Astrocyte of the cerebellum (primary cell): ENCODE measurements around the gene CLASP2.

Source experiments
- DNase-seq: peaks from one replicate; pipeline ENCODE4 v3.0.0-alpha.2; 2011; ENCODE audit warnings: low read depth
- H3K4me3 ChIP-seq: 2 replicates; pipeline ENCODE4 v1.5.1; 2011; ENCODE audit warnings: mild to moderate bottlenecking, low read depth, low read length, moderate library complexity
- CTCF ChIP-seq: IDR thresholded peaks from 2 replicates; pipeline ENCODE4 v1.5.1; 2012; ENCODE audit warnings: low read length, low read depth, moderate library complexity, mild to moderate bottlenecking; ENCODE audit errors: missing control alignments
- in situ Hi-C: cut with HindIII; loops from 2 replicates; pipeline ENCODE4 v1.10.0; 2017; ENCODE audit warnings: low sequenced_read_pairs

The CLASP2 gene

GRCh38 chr3:33636125-33636850, 81.8 kb downstream of the CLASP2 start:
- peak; percentile 57 for TF ChIP-seq CTCF
- in situ Hi-C loops, result no loop called here
- DNase-seq, result peak; percentile 65
- H3K4me3 ChIP-seq, result no peak overlapping the region

GRCh38 chr3:33634262-33634661, 83.8 kb downstream of the CLASP2 start:
- no peak for DNase-seq
- in situ Hi-C loops, result no loop called here
- H3K4me3 ChIP-seq, result no peak overlapping the region
- TF ChIP-seq CTCF, result no peak

- no peak overlapping the region for H3K4me3 ChIP-seq
- in situ Hi-C loops, result loop anchor here (5.0 kb wide), 1 partner anchor 148 kb away; no protein-coding TSS in a partner anchor
- no peak for TF ChIP-seq CTCF
- no peak for DNase-seq
These were observed 88.8 kb downstream of the CLASP2 start for GRCh38 chr3:33629219-33629618.

GRCh38 chr3:33624756-33625155, 93.3 kb downstream of the CLASP2 start:
- in situ Hi-C loops, result loop anchor here (5.0 kb wide), 1 partner anchor 153 kb away; no protein-coding TSS in a partner anchor
- DNase-seq, result no peak
- no peak for TF ChIP-seq CTCF
- H3K4me3 ChIP-seq, result no peak overlapping the region

- no peak for TF ChIP-seq CTCF
- in situ Hi-C loops, result no loop called here
These were observed 105.0 kb downstream of the CLASP2 start for GRCh38 chr3:33613041-33613440.

GRCh38 chr3:33612607-33613006, 105.4 kb downstream of the CLASP2 start:
- TF ChIP-seq CTCF, result no peak
- no peak overlapping the region for H3K4me3 ChIP-seq

More at GRCh38 chr3:33613041-33613440, 105.0 kb downstream of the CLASP2 start:
- no peak overlapping the region for H3K4me3 ChIP-seq
- DNase-seq, result no peak

More at GRCh38 chr3:33612607-33613006, 105.4 kb downstream of the CLASP2 start:
- DNase-seq, result no peak
- in situ Hi-C loops, result no loop called here
